K562 (cell line): ENCODE measurements around the gene COPG2. TPM values are rescaled to one million over a fixed set of nuclear protein-coding genes. Genes with fewer than 3 reads are reported as not detected.

ENCODE experiments used
- ATAC-seq: fragments of 200-7000 bp; cut with Tn5 transposase; 3 replicates; pipeline ENCODE4 v1.9.1; 2020; ENCODE audit warnings: moderate library complexity
- BruUV-seq: library from RNA; stranded (reverse); fragments of 400-500 nt; replicated peaks from 2 replicates; lab custom pipeline; 2021; lab: Mats Ljungman, UMichigan
- CTCF ChIA-PET: fragments of 300-600 bp; formaldehyde crosslinking; extraction: SDS; loops from one replicate; lab custom pipeline; 2021; ENCODE audit warnings: low intra/inter-chr PET ratio; lab: Yijun Ruan, JAX
- POLR2A ChIA-PET: fragments of 300-600, 350-650 bp; sonication (Branson Sonifier 250); formaldehyde crosslinking; extraction: SDS; loops from one replicate; lab custom pipeline; 2021; ENCODE audit warnings: antibody characterized with exemption, inconsistent platforms; lab: Yijun Ruan, JAX
- DNase-seq, 4 experiments: peaks; one replicate each; pipeline versions ENCODE4 v3.0.0 to v3.0.0-alpha.2; 2011 to 2018; ENCODE audit warnings: low spot score in 3 of 4, mixed read lengths in 3 of 4; ENCODE audit errors: extremely low read depth in 1 of 4
- FAIRE-seq: peaks from 2 replicates; lab custom pipeline; 2011; peaks lifted over from hg19 to GRCh38; lab: Jason Lieb, UNC
- H2AFZ ChIP-seq: 2 replicates; pipeline ENCODE4 v1.6.0; 2011; ENCODE audit warnings: low read depth, low read length, control low read depth, inconsistent platforms
- H3K27ac ChIP-seq: fragments of 200-600 bp; 3 replicates; pipeline ENCODE4 v1.8.0; 2011; ENCODE audit warnings: low read depth, mild to moderate bottlenecking, control low read depth, inconsistent platforms, low read length, moderate library complexity, mixed read lengths; ENCODE audit errors: extremely low read depth
- H3K27me3 ChIP-seq, 2 experiments: fragments of 300-600 bp in 1 of 2; 2 replicates in 1 of 2; 3 replicates in 1 of 2; pipeline versions ENCODE4 v1.6.0 to v1.8.0; 2011; ENCODE audit warnings: inconsistent platforms in 2 of 2, low read length in 2 of 2, mild to moderate bottlenecking in 1 of 2, mixed read lengths in 1 of 2, moderate library complexity in 1 of 2; ENCODE audit not compliant: control insufficient read depth in 2 of 2, insufficient read depth in 2 of 2
- H3K36me3 ChIP-seq: fragments of 300-600 bp; 3 replicates; pipeline ENCODE4 v1.8.0; 2011; ENCODE audit warnings: mild to moderate bottlenecking, low read length, inconsistent platforms; ENCODE audit not compliant: control insufficient read depth, insufficient read depth
- H3K4me1 ChIP-seq, 2 experiments: fragments of 200-600 bp in 1 of 2; replicated peaks in 1 of 2; 2 replicates in 1 of 2; 3 replicates in 1 of 2; pipeline versions ENCODE4 v1.5.1 to v1.8.0; 2011; ENCODE audit warnings: inconsistent platforms in 2 of 2, low read length in 2 of 2, mild to moderate bottlenecking in 1 of 2, mixed read lengths in 1 of 2, moderate library complexity in 1 of 2; ENCODE audit not compliant: control insufficient read depth in 2 of 2, insufficient read depth in 2 of 2
- H3K4me2 ChIP-seq: 2 replicates; pipeline ENCODE4 v1.6.1; 2011; ENCODE audit warnings: low read length, control low read depth, inconsistent platforms, mixed read lengths; ENCODE audit not compliant: insufficient read depth
- H3K4me3 ChIP-seq: fragments of 200-600 bp; sonication (generic), shearing (Covaris generic); 2 replicates; pipeline ENCODE4 v1.5.1; 2016; ENCODE audit warnings: control low read depth, inconsistent platforms
- H3K79me2 ChIP-seq: fragments of 200-600 bp; 3 replicates; pipeline ENCODE4 v1.8.0; 2011; ENCODE audit warnings: low read length, inconsistent platforms; ENCODE audit not compliant: control insufficient read depth, insufficient read depth
- H3K9ac ChIP-seq, 2 experiments: 2 replicates each; pipeline versions ENCODE4 v1.6.0 to v1.6.1; 2011; ENCODE audit warnings: low read depth in 2 of 2, low read length in 2 of 2, control low read depth in 1 of 2, inconsistent platforms in 1 of 2, mild to moderate bottlenecking in 1 of 2, mixed read lengths in 1 of 2; ENCODE audit not compliant: insufficient read depth in 1 of 2
- H3K9me1 ChIP-seq: one replicate; pipeline ENCODE4 v1.6.0; 2011; ENCODE audit warnings: inconsistent platforms, mild to moderate bottlenecking, low read length, moderate library complexity; ENCODE audit not compliant: control insufficient read depth, insufficient read depth
- H3K9me3 ChIP-seq: replicated peaks from 2 replicates; pipeline ENCODE4 v1.5.1; 2011; ENCODE audit warnings: low read depth, low read length, inconsistent platforms; ENCODE audit not compliant: control insufficient read depth, insufficient read depth
- H4K20me1 ChIP-seq: replicated peaks from 2 replicates; pipeline ENCODE4 v1.6.1; 2011; ENCODE audit warnings: low read length, inconsistent platforms, mixed read lengths; ENCODE audit not compliant: control insufficient read depth, insufficient read depth
- BCOR ChIP-seq: fragments of 450-650 bp; IDR thresholded peaks from 2 replicates; pipeline ENCODE4 v1.6.1; 2016
- KDM1A ChIP-seq, 2 experiments: fragments of 450-650 bp; IDR thresholded peaks; 2 replicates each; pipeline ENCODE4 v1.6.1; 2016; ENCODE audit warnings: mild to moderate bottlenecking in 2 of 2
- NRF1 ChIP-seq, 2 experiments: fragments of 450-650 bp; IDR thresholded peaks in 1 of 2; conservative IDR thresholded peaks in 1 of 2; 2 replicates each; pipeline ENCODE4 v1.6.1; 2014; ENCODE audit warnings: mild to moderate bottlenecking in 2 of 2
- RAD21 ChIP-seq, 2 experiments: fragments of 250-450 bp in 1 of 2; fragments of 450-650 bp in 1 of 2; sonication (Bioruptor Pico) in 1 of 2; formaldehyde crosslinking in 1 of 2; IDR thresholded peaks in 1 of 2; conservative IDR thresholded peaks in 1 of 2; 2 replicates each; pipeline versions ENCODE4 v1.4.0 to v1.8.0; 2020 to 2022; ENCODE audit warnings: mild to moderate bottlenecking in 2 of 2, moderate library complexity in 1 of 2
- TBL1XR1 ChIP-seq, 2 experiments: IDR thresholded peaks; 2 replicates each; pipeline ENCODE4 v1.6.1; 2012; ENCODE audit warnings: improper control_type of control experiment in 2 of 2, low read length in 2 of 2, mild to moderate bottlenecking in 1 of 2
- TCF7 ChIP-seq: sonication (generic); IDR thresholded peaks from 2 replicates; pipeline ENCODE4 v1.6.1; 2016; ENCODE audit warnings: antibody characterized with exemption, borderline replicate concordance
- TEAD4 ChIP-seq, 2 experiments: sonication (generic) in 1 of 2; formaldehyde crosslinking in 1 of 2; IDR thresholded peaks; 2 replicates each; pipeline versions ENCODE4 v1.6.1 to v1.8.0; 2012 to 2022; ENCODE audit warnings: borderline replicate concordance in 1 of 2, inconsistent platforms in 1 of 2, low read length in 1 of 2, mild to moderate bottlenecking in 1 of 2, missing genetic modification reagents in 1 of 2
- ZBTB33 ChIP-seq: sonication (generic); formaldehyde crosslinking; IDR thresholded peaks from 2 replicates; pipeline ENCODE4 v1.8.1; 2023; ENCODE audit warnings: mild to moderate bottlenecking, missing genetic modification reagents
- ZBTB40 ChIP-seq, 2 experiments: fragments of 450-650 bp in 1 of 2; sonication (generic) in 1 of 2; formaldehyde crosslinking in 1 of 2; IDR thresholded peaks; 2 replicates each; pipeline versions ENCODE4 v1.7.1 to v1.9.0; 2016 to 2022; ENCODE audit warnings: inconsistent platforms in 1 of 2, mild to moderate bottlenecking in 1 of 2, missing genetic modification reagents in 1 of 2
- ZNF384 ChIP-seq: IDR thresholded peaks from 2 replicates; pipeline ENCODE4 v1.6.1; 2012; ENCODE audit warnings: low read depth, low read length, improper control_type of control experiment
- WGBS: fragments of 100-300 bp; shearing (Covaris generic); methylation state at CpG from one replicate; pipeline ENCODE4 v1.1.6; 2016; ENCODE audit warnings: low coverage, mixed read lengths; ENCODE audit not compliant: insufficient coverage; ENCODE audit errors: missing lambda C conversion rate; 5-methylcytosine and 5-hydroxymethylcytosine counted together
- in situ Hi-C: fragments of 300-500 bp; cut with MboI; formaldehyde crosslinking; loops from 4 replicates; pipeline ENCODE4 v1.15.0; 2018; ENCODE audit warnings: inconsistent platforms, mixed read lengths
- intact Hi-C: fragments of 100-400 bp; cut with micrococcal nuclease; formaldehyde crosslinking; loops from 2 replicates; pipeline ENCODE4 v1.14.2; 2022
- polyA plus RNA-seq, 8 experiments: library from polyadenylated mRNA; depleted of rRNA in 4 of 8; stranded (reverse) in 5 of 8; unstranded in 3 of 8; fragments of >200 nt; fragmentation: Nextera tagmentation in 2 of 8; fragmentation: Illumina TruSeq in 1 of 8; extraction: Ambion mirVana in 2 of 8; extraction: Trizol in 1 of 8; gene quantifications; 2 replicates each; pipeline versions ENCODE4 v1.2.1 to v1.2.3, GENCODE V29; 2011 to 2014; ENCODE audit warnings: inconsistent platforms in 1 of 8, missing spikeins in 1 of 8
- total RNA-seq, 7 experiments: library from RNA; depleted of rRNA in 6 of 7; stranded (reverse); fragments of >200 nt in 6 of 7; fragmentation: Illumina TruSeq in 2 of 7; extraction: Trizol in 2 of 7; gene quantifications; 2 replicates each; pipeline versions ENCODE4 v1.2.1 to v1.2.3, GENCODE V29; 2011 to 2021; ENCODE audit warnings: low replicate concordance in 1 of 7

COPG2 gene
- total and polyA plus RNA-seq, 9 of the 15 experiments (the other 6 are each of a cell fraction or from before 2014, with no cell fraction given) = 6.6 to 104 (median 32.5) TPM

- in situ Hi-C loops (no loop called here), intact Hi-C loops (loop anchor here (1.0 kb wide), 2 partner anchors 319 to 489 kb away; no protein-coding TSS in a partner anchor)
- Histone ChIP-seq H3K4me3 (no peak overlapping the region), H3K79me2 (no peaks in the 10 kb centered on the region), H2AFZ (no peak overlapping the region), H3K27me3 (no peaks in the 10 kb centered on the region), H3K36me3 (peaks cover 5% of the 10 kb centered on the region; the same call in 2 of the 3 replicates), H3K4me2 (no peak overlapping the region), H3K9ac (no peak overlapping the region), H4K20me1 (no peaks in the 10 kb centered on the region), H3K4me1 (no peaks in the 10 kb centered on the region), H3K9me3 (no peaks in the 10 kb centered on the region; the same call in 1 of the 2 replicates), H3K27ac (no peak overlapping the region), H3K9me1 (no peaks in the 10 kb centered on the region)
- BruUV-seq = no TSS peak
- no peak for FAIRE-seq
- peak in 3 of 4 experiments; percentile 43 to 55 (median 53) for DNase-seq
- POLR2A ChIA-PET = no interaction called here
- CTCF ChIA-PET = interaction anchor here (0.6 to 1.1 kb wide), 2 partner anchors 135 to 265 kb away, joined by 3 to 4 read pairs; no protein-coding TSS in a partner anchor
- peak; percentile 89 for ATAC-seq
- WGBS = 19% methylated on average over 1 of the region's 1 CpG
- TF ChIP-seq TBL1XR1 (IDR thresholded peaks at IDR 0.05; ENCODE audit: low read length in 2 of 2) (no peak), ZBTB33 (0 out of 2 replicates have a peak, but pooled peaks have one; percentile 17), RAD21 (CRISPR knock-in tag; conservative IDR thresholded peaks at IDR 0.05 in 1 of 2, IDR thresholded peaks at IDR 0.05 in 1 of 2) (peak; percentile 42 to 78; a peak in 3 of 4 replicates), TCF7 (no peak), NRF1 (conservative IDR thresholded peaks at IDR 0.05 in 1 of 2, IDR thresholded peaks at IDR 0.05 in 1 of 2) (no peak), KDM1A (IDR thresholded peaks at IDR 0.05) (peak; percentile 77 to 84), BCOR (no peak), ZBTB40 (IDR thresholded peaks at IDR 0.05) (no peak), ZBTB40 (CRISPR knock-in tag; IDR thresholded peaks at IDR 0.05) (no peak), ZNF384 (0 out of 2 replicates have a peak, but pooled peaks have one; percentile 26), TEAD4 (IDR thresholded peaks at IDR 0.05; ENCODE audit: low read length) (0 out of 2 replicates have a peak, but pooled peaks have one; percentile 27), TEAD4 (CRISPR knock-in tag; IDR thresholded peaks at IDR 0.05; ENCODE audit: borderline replicate concordance) (no peak)
Measured at GRCh38 chr7:130560972-130561371, 107.6 kb downstream of the COPG2 start.
